Renal cortex interstitium (tissue), 15 donors: Measurements from ENCODE around the gene MTREX. TPM values are rescaled to one million over a fixed set of nuclear protein-coding genes. Genes with fewer than 3 reads are reported as not detected.

Experiments
- DNase-seq, 11 donors: peaks; one replicate each; pipeline ENCODE4 v3.0.0-alpha.2; 2013; ENCODE audit warnings: low read depth in 9 of 11, low spot score in 4 of 11; ENCODE audit errors: extremely low read depth in 1 of 11
- long read RNA-seq, 16 experiments: transcript quantifications; one replicate each; lab custom pipeline, GENCODE V29; 2026
- polyA plus RNA-seq, 3 donors: library from polyadenylated mRNA; unstranded; fragments of 120-200 nt; gene quantifications; one replicate each; pipeline ENCODE4 v1.2.1, GENCODE V29; 2013; ENCODE audit not compliant: insufficient read length in 3 of 3

The MTREX gene
- 10 to 100 TPM; 92.3 to 97.3 (median 97.2) TPM for polyA plus RNA-seq
- long read RNA-seq, donor 1, full-length matches to known transcripts: 4 of 4 reads
- long read RNA-seq, donor 1, partial matches to known transcripts: 0 of 4 reads
- long read RNA-seq, donor 1, other reads (novel, unspliced or antisense): 0 of 4 reads
- long read RNA-seq, donor 2, full-length matches to known transcripts: 2 of 119 reads
- long read RNA-seq, donor 2, partial matches to known transcripts: 63 of 119 reads
- long read RNA-seq, donor 2, other reads (novel, unspliced or antisense): 54 of 119 reads
- long read RNA-seq, donor 3, full-length matches to known transcripts: 2 of 206 reads
- long read RNA-seq, donor 3, partial matches to known transcripts: 195 of 206 reads
- long read RNA-seq, donor 3, other reads (novel, unspliced or antisense): 9 of 206 reads
- long read RNA-seq, donor 4, full-length matches to known transcripts: 2 of 126 reads
- long read RNA-seq, donor 4, partial matches to known transcripts: 54 of 126 reads
- long read RNA-seq, donor 4, other reads (novel, unspliced or antisense): 70 of 126 reads
- long read RNA-seq, donor 5: 0 reads
- long read RNA-seq, donor 6, full-length matches to known transcripts: 2 of 202 reads
- long read RNA-seq, donor 6, partial matches to known transcripts: 144 of 202 reads
- long read RNA-seq, donor 6, other reads (novel, unspliced or antisense): 56 of 202 reads
- long read RNA-seq, donor 7, full-length matches to known transcripts: 1 of 7 reads
- long read RNA-seq, donor 7, partial matches to known transcripts: 6 of 7 reads
- long read RNA-seq, donor 7, other reads (novel, unspliced or antisense): 0 of 7 reads
- long read RNA-seq, donor 8: 0 reads
- long read RNA-seq, donor 9, full-length matches to known transcripts: 2 of 126 reads
- long read RNA-seq, donor 9, partial matches to known transcripts: 114 of 126 reads
- long read RNA-seq, donor 9, other reads (novel, unspliced or antisense): 10 of 126 reads
- long read RNA-seq, donor 10, full-length matches to known transcripts: 1 of 183 reads
- long read RNA-seq, donor 10, partial matches to known transcripts: 96 of 183 reads
- long read RNA-seq, donor 10, other reads (novel, unspliced or antisense): 86 of 183 reads
- long read RNA-seq, donor 11, full-length matches to known transcripts: 2 of 145 reads
- long read RNA-seq, donor 11, partial matches to known transcripts: 71 of 145 reads
- long read RNA-seq, donor 11, other reads (novel, unspliced or antisense): 72 of 145 reads
- long read RNA-seq, donor 12: 0 reads
- long read RNA-seq, donor 13: 0 reads
- long read RNA-seq, donor 14, full-length matches to known transcripts: 4 of 150 reads
- long read RNA-seq, donor 14, partial matches to known transcripts: 136 of 150 reads
- long read RNA-seq, donor 14, other reads (novel, unspliced or antisense): 10 of 150 reads
- long read RNA-seq, donor 15, full-length matches to known transcripts: 1 of 1 reads
- long read RNA-seq, donor 15, partial matches to known transcripts: 0 of 1 reads
- long read RNA-seq, donor 15, other reads (novel, unspliced or antisense): 0 of 1 reads
- long read RNA-seq, donor 16, full-length matches to known transcripts: 7 of 383 reads
- long read RNA-seq, donor 16, partial matches to known transcripts: 337 of 383 reads
- long read RNA-seq, donor 16, other reads (novel, unspliced or antisense): 39 of 383 reads

DNA sequence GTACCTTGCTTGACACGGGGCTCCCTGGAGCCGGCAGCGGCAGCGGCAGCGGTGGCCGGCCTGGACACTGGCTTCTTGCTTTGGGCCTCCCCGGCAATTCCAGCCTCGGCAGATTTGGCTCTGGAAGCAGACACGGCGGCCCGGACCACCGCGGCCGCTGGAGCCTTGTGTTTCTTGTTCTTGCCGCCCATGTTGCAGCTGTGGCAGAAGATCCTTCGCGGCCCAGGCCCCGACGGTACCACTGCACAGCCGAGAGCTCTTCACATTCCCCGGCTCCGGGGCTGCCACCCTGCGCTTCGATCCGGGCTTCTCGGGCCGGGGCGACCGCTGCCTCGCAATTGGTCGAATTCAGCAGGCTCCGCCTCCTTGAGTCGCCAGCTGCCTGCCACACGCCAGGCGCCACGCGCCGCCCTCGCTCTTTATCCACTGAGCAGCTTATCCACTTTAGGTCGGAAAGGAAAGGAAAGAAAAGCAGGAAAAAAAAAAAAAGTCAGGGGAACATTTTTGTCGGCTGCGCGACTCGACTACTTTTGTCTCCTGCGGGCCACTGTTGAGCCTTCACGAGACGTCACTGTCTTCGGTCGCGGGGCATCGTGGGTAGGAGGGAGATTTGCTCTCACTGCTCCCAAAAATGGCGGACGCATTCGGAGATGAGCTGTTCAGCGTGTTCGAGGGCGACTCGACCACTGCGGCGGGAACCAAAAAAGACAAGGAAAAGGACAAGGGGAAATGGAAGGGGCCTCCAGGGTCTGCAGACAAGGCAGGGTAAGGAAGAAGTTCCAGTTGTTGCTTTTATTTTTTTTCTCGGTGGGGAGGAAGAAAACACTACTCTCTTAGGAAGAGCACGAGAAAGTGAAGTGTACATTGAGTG, at the start of gene MTREX, which contains the start of gene DHX29:
MTREX (plus strand) TSS at position 607 of the 871 bp plus-strand sequence; CDS start at position 632, 25 bp downstream.
DHX29 (minus strand) TSS at position 312 of the 871 bp plus-strand sequence; CDS start at position 191, 121 bp downstream.
- DNase-seq: peak; percentile 81 to 94 (median 90)

DNA sequence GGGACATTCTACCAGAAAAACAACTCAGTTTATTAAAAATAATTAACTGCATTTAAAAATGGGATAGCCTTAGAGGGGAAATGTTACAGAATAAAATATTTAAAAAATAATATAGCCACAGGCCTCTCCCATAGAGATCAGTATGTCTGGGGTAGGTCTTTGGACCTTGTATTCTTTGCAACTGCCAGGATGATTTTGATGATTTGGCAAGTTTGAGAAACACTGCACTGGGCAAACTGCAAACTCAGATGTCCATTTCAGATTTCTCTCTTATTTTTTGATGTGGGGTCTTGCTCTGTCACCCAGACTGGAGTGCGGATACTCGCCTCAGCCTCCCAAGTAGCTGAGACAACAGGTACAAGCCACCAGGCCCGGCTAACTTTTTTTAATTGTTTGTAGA, 49.5 kb upstream of the MTREX start:
- DNase-seq: no peak

DNA sequence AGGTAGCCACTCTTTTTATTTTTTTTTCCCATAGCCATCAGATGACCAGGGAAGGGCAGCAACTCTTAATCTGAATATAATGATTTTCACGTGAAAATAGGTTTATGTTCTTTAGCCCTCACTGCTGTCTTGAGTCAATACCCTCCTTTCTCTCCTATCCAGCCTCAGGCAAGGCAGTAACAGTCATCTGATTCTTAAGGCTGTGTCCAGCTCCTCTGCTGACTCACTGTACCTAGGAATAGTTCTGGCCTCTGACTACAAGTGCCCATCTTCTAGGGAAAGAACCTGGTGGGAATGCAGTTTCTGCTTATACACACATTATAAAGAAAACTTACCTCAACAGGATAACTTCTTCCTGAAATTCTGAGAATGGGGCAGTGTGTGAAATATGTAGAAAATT, 31.0 kb upstream of the MTREX start:
- DNase-seq: no peak

DNA sequence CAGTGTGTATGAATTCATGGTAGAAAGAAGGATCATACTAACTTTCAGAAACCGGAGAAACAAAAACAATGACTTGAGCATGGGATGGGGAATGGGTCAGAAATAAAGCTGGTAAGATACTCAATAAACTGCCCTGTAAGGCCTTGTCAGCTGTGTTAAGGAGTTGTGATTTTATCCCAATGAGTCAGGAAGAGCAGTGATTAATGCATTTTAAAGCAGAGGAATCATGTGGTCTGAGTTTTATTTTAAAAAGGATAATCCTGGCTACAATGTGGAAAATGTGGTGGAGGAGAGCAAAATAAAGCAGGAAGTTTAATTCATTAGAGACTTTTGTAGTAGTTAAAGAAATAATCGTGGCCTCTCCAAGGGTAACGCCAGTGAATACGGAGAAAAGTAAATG, 29.0 kb upstream of the MTREX start:
- no peak for DNase-seq

DNA sequence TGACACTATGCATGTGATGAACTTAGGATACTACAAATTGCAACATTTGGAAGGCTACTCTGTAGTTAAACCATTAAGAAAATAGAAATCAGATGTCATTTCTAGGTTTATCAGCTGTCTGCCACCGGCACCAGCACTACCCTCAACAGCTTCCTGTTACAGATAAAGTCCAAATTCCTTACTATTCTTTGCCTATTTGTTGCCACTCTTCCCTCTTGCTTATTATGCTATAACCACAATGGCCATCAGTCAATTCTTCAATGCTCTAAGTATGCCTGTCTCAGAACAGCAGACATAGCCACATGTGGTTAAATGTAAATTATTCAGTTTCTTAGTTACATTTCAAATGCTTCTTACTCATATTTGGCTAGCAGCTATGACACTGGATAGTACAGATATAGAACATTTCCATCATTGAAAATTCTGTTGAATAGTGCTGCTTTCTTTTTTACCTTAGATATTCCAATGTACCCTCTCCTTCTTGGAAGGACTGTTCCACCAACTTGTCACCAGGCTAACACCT, 21.3 kb upstream of the MTREX start:
- DNase-seq: no peak

DNA sequence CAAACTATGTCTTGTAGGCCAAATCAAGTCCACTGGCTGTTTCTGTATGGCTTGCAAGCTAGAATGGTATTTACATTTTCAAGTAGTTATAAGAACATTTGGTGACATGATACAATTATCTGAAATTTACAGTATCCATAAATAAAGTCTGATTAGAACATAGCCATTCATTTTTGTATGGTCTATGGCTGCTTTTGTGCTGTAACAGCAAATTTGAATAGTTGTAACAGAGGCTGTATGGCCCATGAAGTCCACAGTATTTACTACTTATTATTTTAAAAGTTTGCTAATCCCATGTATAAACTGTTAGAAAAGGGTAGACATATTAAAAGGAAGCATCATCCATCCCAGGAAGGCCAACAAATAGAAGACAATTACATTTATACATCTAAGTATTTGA, 18.0 kb upstream of the MTREX start:
- no peak for DNase-seq

DNA sequence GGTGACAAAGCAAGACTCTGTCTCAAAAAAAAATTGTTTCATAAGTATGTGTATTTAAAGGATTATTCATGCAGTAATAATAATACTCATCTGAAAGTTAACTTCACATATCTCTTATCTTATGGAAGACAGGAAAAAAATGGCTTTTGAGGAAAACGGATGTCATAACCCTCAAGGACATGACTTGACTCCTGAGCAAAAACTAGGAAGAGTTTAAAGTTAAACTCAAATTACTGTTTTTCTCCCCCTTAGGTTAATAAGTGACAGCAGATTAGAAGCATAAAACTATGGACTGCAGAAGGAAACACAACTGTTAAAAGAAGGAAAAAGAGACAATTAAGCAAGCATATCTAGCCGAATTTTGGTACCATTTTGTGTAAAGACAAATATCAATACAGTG, 16.8 kb upstream of the MTREX start:
- DNase-seq: no peak

DNA sequence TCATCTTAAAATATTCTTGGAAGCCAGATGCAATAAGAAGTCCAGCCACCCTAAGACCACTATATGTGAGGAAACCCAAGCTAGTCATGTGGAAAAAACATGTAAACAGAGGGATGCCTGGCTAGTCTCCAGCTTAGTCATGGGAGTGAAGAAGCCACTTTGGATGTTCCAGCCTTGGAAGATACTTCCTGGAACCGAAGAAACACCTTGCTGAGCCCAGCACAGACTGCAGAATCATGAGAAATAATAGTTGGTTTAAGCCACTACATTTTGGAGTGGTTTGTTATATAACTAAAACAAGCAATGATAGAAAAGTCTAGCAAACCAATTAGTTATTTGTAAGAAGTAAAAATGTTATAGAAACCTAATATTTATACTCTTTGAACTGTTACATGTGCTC, 12.9 kb upstream of the MTREX start:
- no peak for DNase-seq

DNA sequence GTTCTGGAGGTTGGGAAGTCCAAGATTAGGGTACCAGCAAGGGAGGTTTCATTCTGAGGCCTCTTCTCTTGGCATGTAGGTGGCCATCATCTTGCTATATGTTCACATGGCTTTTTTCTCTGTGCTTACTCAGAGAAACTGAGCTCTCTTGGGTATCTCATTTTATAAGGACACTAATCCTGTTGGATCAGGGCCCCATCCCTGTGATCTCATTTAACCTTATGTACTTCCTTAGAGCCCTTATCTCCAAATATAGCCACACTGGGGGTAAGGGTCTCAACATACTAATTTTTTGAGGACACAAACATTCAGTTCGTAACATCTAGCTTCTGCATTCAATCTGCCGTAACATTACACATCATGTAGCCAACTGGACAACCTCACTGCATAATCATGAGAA, 6.9 kb upstream of the MTREX start:
- no peak for DNase-seq

DNA sequence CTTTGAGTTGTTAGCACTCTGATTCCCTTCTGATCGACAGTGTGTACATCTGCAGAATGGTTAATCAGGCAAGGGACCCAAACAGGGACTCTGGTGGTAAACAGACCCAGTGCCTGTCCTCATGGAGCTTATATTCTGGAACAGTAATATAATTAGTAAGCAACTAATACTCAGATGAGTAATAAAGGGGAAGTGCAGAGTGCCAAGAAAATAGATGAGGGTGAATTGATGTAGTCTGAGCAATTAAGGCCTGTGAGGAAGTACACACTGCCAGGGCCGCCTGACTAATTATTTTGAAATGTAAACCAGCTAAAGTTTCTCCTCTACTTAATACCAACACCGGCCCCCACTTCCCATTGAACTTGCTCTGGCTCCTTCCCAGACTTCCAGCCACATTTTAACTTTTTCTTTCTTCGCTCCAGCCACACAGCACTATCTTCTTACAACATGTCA, 4.5 kb upstream of the MTREX start:
- no peak for DNase-seq

DNA sequence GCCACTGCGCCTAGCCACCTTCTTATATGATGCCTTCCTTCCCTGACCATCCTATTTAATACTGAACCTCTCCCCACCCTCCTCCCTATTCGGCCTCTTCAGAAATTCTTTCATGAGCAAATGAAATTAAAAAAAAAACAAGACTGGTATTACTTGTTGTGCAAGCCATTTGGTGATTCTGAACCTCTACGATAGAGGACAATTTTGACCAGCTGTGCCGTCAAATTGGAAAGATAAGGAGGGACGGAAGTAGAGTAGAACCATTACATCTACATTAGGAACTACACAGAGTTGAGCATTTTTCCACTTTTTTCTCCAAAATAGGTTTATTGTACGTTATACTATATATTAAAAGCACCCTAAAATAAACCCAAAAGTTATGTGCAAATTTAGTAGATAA, 3.2 kb upstream of the MTREX start:
- DNase-seq: no peak

DNA sequence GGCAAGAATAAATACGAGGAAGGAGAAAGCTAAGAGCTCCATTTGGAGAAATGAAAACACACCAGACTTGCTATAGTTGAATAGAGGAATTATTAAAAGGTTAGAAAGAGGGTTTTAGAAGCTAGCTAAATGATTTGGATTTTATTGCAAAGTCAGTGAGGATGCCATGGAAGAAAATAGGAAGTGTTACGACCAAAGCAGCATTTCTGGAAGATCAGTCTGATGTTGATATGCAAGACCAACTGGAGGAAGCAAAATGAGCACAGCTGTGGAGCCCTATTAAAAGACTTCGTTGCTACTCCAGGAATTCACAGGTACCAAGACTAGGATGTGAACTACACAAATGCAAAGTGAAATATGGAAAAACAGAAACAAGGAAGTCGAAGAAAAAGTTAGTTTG, 2.4 kb upstream of the MTREX start:
- DNase-seq: no peak

DNA sequence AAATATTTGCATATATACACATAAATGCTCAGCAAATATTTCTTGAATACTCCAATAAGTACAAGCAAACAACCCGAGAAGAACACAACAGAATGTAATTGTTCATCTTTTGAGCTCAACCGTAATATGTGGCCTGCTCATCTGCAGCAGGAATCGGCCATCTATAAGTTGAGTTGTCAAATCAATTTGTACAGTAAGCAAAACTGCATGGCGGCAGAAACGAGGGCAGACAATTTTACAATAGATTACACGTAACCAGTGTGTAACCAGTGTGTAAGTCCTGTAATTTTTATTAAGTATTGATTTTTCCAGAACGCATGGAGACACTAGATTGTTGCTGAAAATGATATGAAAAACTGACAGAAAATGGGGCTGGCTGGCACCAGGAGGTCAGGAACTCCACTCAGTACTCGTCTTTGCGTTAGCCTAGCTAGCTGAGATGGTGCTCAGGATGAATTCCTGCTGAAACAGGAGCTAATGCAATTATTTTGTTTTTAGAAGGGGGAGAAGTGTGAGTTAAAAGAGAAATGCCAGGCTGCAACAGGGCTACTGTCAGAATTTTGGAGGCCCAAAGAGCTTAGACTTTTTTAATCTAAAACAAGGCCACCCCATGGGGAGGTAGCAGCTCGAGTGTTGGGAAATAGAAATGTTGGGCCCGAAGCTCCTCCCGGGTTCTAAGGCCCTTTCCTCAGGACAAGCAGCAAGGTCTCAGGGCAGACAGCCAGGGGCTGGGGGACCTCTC, 977 bp upstream of the MTREX start:
- DNase-seq: no peak

DNA sequence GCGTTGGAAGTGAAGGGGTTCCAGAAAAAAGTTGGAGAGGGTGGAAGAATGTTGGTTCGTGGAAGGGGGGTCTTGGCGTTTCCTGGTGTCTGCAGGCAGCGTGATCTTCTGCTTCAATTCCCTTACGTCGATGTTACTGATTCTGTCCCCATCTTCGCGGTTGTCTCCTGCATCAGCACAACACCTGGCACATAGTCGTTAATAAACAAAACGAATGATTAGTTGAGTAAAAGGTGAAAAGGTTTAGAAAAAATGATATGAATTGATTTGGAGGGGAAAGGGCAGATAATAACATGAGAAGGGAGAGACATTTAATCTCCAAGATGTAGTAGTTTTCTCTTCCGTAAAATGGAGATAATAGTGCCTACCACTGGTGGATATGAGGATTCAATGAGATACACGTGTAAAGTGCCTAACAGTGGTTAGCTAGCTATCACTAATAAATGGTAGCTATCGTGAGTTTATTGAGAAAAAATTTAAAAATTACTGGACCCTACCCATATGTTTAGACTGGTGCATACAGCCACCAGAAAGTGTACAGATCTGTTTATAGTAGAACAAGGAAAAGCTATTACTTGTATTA, 556 bp downstream of the MTREX start:
- peak in 1 of 11 donors; percentile 44 for DNase-seq

DNA sequence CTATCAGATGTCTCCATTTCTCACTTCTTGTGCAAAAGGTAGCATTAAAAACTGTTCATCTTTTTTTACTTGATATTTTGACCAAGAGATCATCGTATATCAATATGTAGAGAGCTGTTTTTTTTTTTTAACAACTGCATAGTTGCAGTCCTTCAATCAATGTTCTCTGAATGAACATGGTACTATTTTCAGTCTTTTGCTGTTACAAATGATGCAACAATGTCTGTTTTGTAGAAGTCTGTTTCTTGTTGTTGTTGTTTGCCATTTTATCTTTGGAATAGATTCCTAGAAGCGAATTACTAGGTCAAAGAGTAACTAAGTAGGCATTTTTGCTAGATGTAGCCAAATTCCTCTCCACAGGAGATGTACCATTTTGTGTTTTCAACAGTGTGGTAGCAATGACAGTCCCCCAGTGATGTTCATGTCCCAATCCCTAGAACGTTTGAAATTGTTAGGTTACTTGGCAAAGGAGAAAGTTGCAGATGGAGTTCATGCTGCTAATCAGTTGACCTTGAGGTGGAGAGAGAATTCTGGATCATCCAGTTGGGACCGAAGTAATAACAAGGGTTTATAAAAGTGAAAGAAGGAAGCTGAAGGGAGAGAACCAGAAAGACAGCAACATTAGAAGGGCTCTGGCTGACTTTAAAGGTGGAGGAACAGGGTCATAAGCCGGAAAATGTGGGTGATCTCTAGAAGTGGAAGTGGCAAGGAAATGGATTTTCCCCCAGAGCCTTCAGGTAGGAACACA, 6.3 kb downstream of the MTREX start:
- no peak for DNase-seq
